Measurements from ENCODE around the gene CCSER2.
A peak's percentile ranks its signal among the peaks of the same experiment; 100 is the strongest.
"Not testable (repeated sequence)": the region's sequence is repeated elsewhere in the genome, so short reads cannot be mapped to it uniquely, and the experiment has no call there.

The CCSER2 gene

GRCh38 chr10:84429926-84430520 is 101.6 kb downstream of the CCSER2 start:
- Histone ChIP-seq H3K36me3 (ENCODE audit: control insufficient read depth, insufficient read depth, low read length) (no peaks in the 10 kb centered on the region), H3K27ac (ENCODE audit: low read length) (no peak overlapping the region)
- no CpG with 5 or more reads among the region's 2 CpGs for WGBS (ENCODE audit: insufficient coverage, insufficient read length)

GRCh38 chr10:84432891-84433290 is 104.5 kb downstream of the CCSER2 start:
- Histone ChIP-seq H3K36me3 (ENCODE audit: control insufficient read depth, insufficient read depth, low read length) (no peaks in the 10 kb centered on the region), H3K27ac (ENCODE audit: low read length) (no peak overlapping the region), H3K4me3 (ENCODE audit: low read length) (no peak overlapping the region), H3K9me3 (ENCODE audit: control insufficient read depth, insufficient read depth, low read length) (no peaks in the 10 kb centered on the region), H3K27me3 (ENCODE audit: control insufficient read depth, insufficient read depth, low read length) (no peaks in the 10 kb centered on the region; the same call in 1 of the 2 replicates), H3K4me1 (ENCODE audit: control insufficient read depth, insufficient read depth, low read length) (no peaks in the 10 kb centered on the region)
- no CpG with 5 or more reads among the region's 5 CpGs for WGBS (ENCODE audit: insufficient coverage, insufficient read length)
- DNase-seq (ENCODE audit: low read depth, low spot score), result no peak

More at GRCh38 chr10:84429926-84430520, 101.6 kb downstream of the CCSER2 start:
- DNase-seq (ENCODE audit: low read depth, low spot score), result peak; percentile 79
- H3K4me1 ChIP-seq (ENCODE audit: control insufficient read depth, insufficient read depth, low read length), result no peaks in the 10 kb centered on the region
- no peaks in the 10 kb centered on the region; the same call in 1 of the 2 replicates for H3K27me3 ChIP-seq (ENCODE audit: control insufficient read depth, insufficient read depth, low read length)
- H3K4me3 ChIP-seq (ENCODE audit: low read length), result no peak overlapping the region
- H3K9me3 ChIP-seq (ENCODE audit: control insufficient read depth, insufficient read depth, low read length), result no peaks in the 10 kb centered on the region

GRCh38 chr10:84440781-84441180 is 112.4 kb downstream of the CCSER2 start:
- H3K27ac ChIP-seq (ENCODE audit: low read length), result no peak overlapping the region
- no peak overlapping the region for H3K4me3 ChIP-seq (ENCODE audit: low read length)
- H3K9me3 ChIP-seq (ENCODE audit: control insufficient read depth, insufficient read depth, low read length), result no peaks in the 10 kb centered on the region
- no peak for DNase-seq (ENCODE audit: low read depth, low spot score)
- no peaks in the 10 kb centered on the region for H3K27me3 ChIP-seq (ENCODE audit: control insufficient read depth, insufficient read depth, low read length)
- WGBS (ENCODE audit: insufficient coverage, insufficient read length), result 100% methylated on average over 1 of the region's 2 CpGs
- no peaks in the 10 kb centered on the region for H3K36me3 ChIP-seq (ENCODE audit: control insufficient read depth, insufficient read depth, low read length)
- no peaks in the 10 kb centered on the region for H3K4me1 ChIP-seq (ENCODE audit: control insufficient read depth, insufficient read depth, low read length)

- Histone ChIP-seq H3K9me3 (ENCODE audit: control insufficient read depth, insufficient read depth, low read length) (no peaks in the 10 kb centered on the region), H3K27me3 (ENCODE audit: control insufficient read depth, insufficient read depth, low read length) (no peaks in the 10 kb centered on the region), H3K36me3 (ENCODE audit: control insufficient read depth, insufficient read depth, low read length) (no peaks in the 10 kb centered on the region), H3K4me3 (ENCODE audit: low read length) (no peak overlapping the region), H3K27ac (ENCODE audit: low read length) (no peak overlapping the region), H3K4me1 (ENCODE audit: control insufficient read depth, insufficient read depth, low read length) (peaks cover 2% of the 10 kb centered on the region; the same call in 1 of the 2 replicates)
- DNase-seq (ENCODE audit: low read depth, low spot score), result no peak
- WGBS (ENCODE audit: insufficient coverage, insufficient read length), result no CpG with 5 or more reads among the region's 8 CpGs
Observed at GRCh38 chr10:84447701-84448400, 119.5 kb downstream of the CCSER2 start.

GRCh38 chr10:84449351-84449750 is 121.0 kb downstream of the CCSER2 start:
- H3K27me3 ChIP-seq (ENCODE audit: control insufficient read depth, insufficient read depth, low read length); H3K4me3 ChIP-seq (ENCODE audit: low read length); H3K9me3 ChIP-seq (ENCODE audit: control insufficient read depth, insufficient read depth, low read length); H3K27ac ChIP-seq (ENCODE audit: low read length); H3K36me3 ChIP-seq (ENCODE audit: control insufficient read depth, insufficient read depth, low read length); DNase-seq (ENCODE audit: low read depth, low spot score); H3K4me1 ChIP-seq (ENCODE audit: control insufficient read depth, insufficient read depth, low read length): not testable (repeated sequence)
- WGBS (ENCODE audit: insufficient coverage, insufficient read length), result no CpG with 5 or more reads among the region's 7 CpGs

- DNase-seq (ENCODE audit: low read depth, low spot score), result no peak
- no peaks in the 10 kb centered on the region for H3K9me3 ChIP-seq (ENCODE audit: control insufficient read depth, insufficient read depth, low read length)
- no peaks in the 10 kb centered on the region for H3K27me3 ChIP-seq (ENCODE audit: control insufficient read depth, insufficient read depth, low read length)
- H3K36me3 ChIP-seq (ENCODE audit: control insufficient read depth, insufficient read depth, low read length), result no peaks in the 10 kb centered on the region
- no CpG with 5 or more reads among the region's 1 CpG for WGBS (ENCODE audit: insufficient coverage, insufficient read length)
- peaks cover 2% of the 10 kb centered on the region; the same call in 1 of the 2 replicates for H3K4me1 ChIP-seq (ENCODE audit: control insufficient read depth, insufficient read depth, low read length)
- H3K27ac ChIP-seq (ENCODE audit: low read length), result no peak overlapping the region
- H3K4me3 ChIP-seq (ENCODE audit: low read length), result no peak overlapping the region
Observed at GRCh38 chr10:84452003-84452402, 123.6 kb downstream of the CCSER2 start.

GRCh38 chr10:84453303-84453702 is 124.9 kb downstream of the CCSER2 start:
- no peaks in the 10 kb centered on the region for H3K36me3 ChIP-seq (ENCODE audit: control insufficient read depth, insufficient read depth, low read length)
- no peaks in the 10 kb centered on the region for H3K27me3 ChIP-seq (ENCODE audit: control insufficient read depth, insufficient read depth, low read length)
- no peak overlapping the region for H3K27ac ChIP-seq (ENCODE audit: low read length)
- no CpG with 5 or more reads among the region's 6 CpGs for WGBS (ENCODE audit: insufficient coverage, insufficient read length)
- H3K4me3 ChIP-seq (ENCODE audit: low read length), result no peak overlapping the region
- no peak for DNase-seq (ENCODE audit: low read depth, low spot score)
- H3K9me3 ChIP-seq (ENCODE audit: control insufficient read depth, insufficient read depth, low read length), result no peaks in the 10 kb centered on the region
- H3K4me1 ChIP-seq (ENCODE audit: control insufficient read depth, insufficient read depth, low read length), result no peaks in the 10 kb centered on the region

- DNase-seq (ENCODE audit: low read depth, low spot score), result no peak
- H3K9me3 ChIP-seq (ENCODE audit: control insufficient read depth, insufficient read depth, low read length), result no peaks in the 10 kb centered on the region
- H3K27ac ChIP-seq (ENCODE audit: low read length), result no peak overlapping the region
- 0 out of 2 replicates have a peak, but pooled peaks cover 2% of the 10 kb centered on the region for H3K36me3 ChIP-seq (ENCODE audit: control insufficient read depth, insufficient read depth, low read length)
- WGBS (ENCODE audit: insufficient coverage, insufficient read length), result no CpG with 5 or more reads among the region's 2 CpGs
- H3K4me3 ChIP-seq (ENCODE audit: low read length), result no peak overlapping the region
- no peaks in the 10 kb centered on the region for H3K27me3 ChIP-seq (ENCODE audit: control insufficient read depth, insufficient read depth, low read length)
- H3K4me1 ChIP-seq (ENCODE audit: control insufficient read depth, insufficient read depth, low read length), result no peaks in the 10 kb centered on the region
Observed at GRCh38 chr10:84456126-84456525, 127.7 kb downstream of the CCSER2 start.

GRCh38 chr10:84460520-84460919 is 132.1 kb downstream of the CCSER2 start:
- Histone ChIP-seq H3K27ac (ENCODE audit: low read length) (no peak overlapping the region), H3K27me3 (ENCODE audit: control insufficient read depth, insufficient read depth, low read length) (no peaks in the 10 kb centered on the region), H3K9me3 (ENCODE audit: control insufficient read depth, insufficient read depth, low read length) (no peaks in the 10 kb centered on the region), H3K4me1 (ENCODE audit: control insufficient read depth, insufficient read depth, low read length) (no peaks in the 10 kb centered on the region), H3K36me3 (ENCODE audit: control insufficient read depth, insufficient read depth, low read length) (0 out of 2 replicates have a peak, but pooled peaks cover 2% of the 10 kb centered on the region), H3K4me3 (ENCODE audit: low read length) (no peak overlapping the region)
- DNase-seq (ENCODE audit: low read depth, low spot score), result no peak

- no CpG with 5 or more reads among the region's 1 CpG for WGBS (ENCODE audit: insufficient coverage, insufficient read length)
- H3K9me3 ChIP-seq (ENCODE audit: control insufficient read depth, insufficient read depth, low read length), result no peaks in the 10 kb centered on the region
- no peak overlapping the region for H3K4me3 ChIP-seq (ENCODE audit: low read length)
- no peak overlapping the region for H3K27ac ChIP-seq (ENCODE audit: low read length)
- no peaks in the 10 kb centered on the region for H3K36me3 ChIP-seq (ENCODE audit: control insufficient read depth, insufficient read depth, low read length)
- no peaks in the 10 kb centered on the region for H3K27me3 ChIP-seq (ENCODE audit: control insufficient read depth, insufficient read depth, low read length)
- H3K4me1 ChIP-seq (ENCODE audit: control insufficient read depth, insufficient read depth, low read length), result no peaks in the 10 kb centered on the region
- no peak for DNase-seq (ENCODE audit: low read depth, low spot score)
Observed at GRCh38 chr10:84469470-84469869, 141.1 kb downstream of the CCSER2 start.

- Histone ChIP-seq H3K4me3 (ENCODE audit: low read length) (no peak overlapping the region), H3K36me3 (ENCODE audit: control insufficient read depth, insufficient read depth, low read length) (no peaks in the 10 kb centered on the region), H3K27me3 (ENCODE audit: control insufficient read depth, insufficient read depth, low read length) (no peaks in the 10 kb centered on the region), H3K4me1 (ENCODE audit: control insufficient read depth, insufficient read depth, low read length) (no peaks in the 10 kb centered on the region), H3K9me3 (ENCODE audit: control insufficient read depth, insufficient read depth, low read length) (no peaks in the 10 kb centered on the region), H3K27ac (ENCODE audit: low read length) (no peak overlapping the region)
- no CpG with 5 or more reads among the region's 3 CpGs for WGBS (ENCODE audit: insufficient coverage, insufficient read length)
- no peak for DNase-seq (ENCODE audit: low read depth, low spot score)
Observed at GRCh38 chr10:84473136-84473535, 144.7 kb downstream of the CCSER2 start.

Data from iPS DF 6.9 (cell line).